Activated CD4-positive, alpha-beta memory T cell treated with anti-CD3 and anti-CD28 coated beads, Interleukin-2, amount 10 ng/mL, durations not matched to agents 7 days and 5 days (primary cell): Measurements from ENCODE around the gene WDR27. TPM values are rescaled to one million over a fixed set of nuclear protein-coding genes. Genes with fewer than 3 reads are reported as not detected.

ENCODE experiments used
- CTCF ChIA-PET: fragments of 350-600 bp; sonication (Branson Sonifier 250); formaldehyde crosslinking; loops from one replicate; lab custom pipeline; 2021; ENCODE audit warnings: antibody characterized with exemption, inconsistent platforms; lab: Charles Lee
- POLR2A ChIA-PET: fragments of 350-600 bp; sonication (Branson Sonifier 250); formaldehyde crosslinking; loops from one replicate; lab custom pipeline; 2021; ENCODE audit warnings: antibody characterized with exemption; lab: Charles Lee
- DNase-seq: peaks from one replicate; pipeline ENCODE4 v3.0.0-alpha.2; 2020
- H3K27ac Mint-ChIP-seq: one replicate; pipeline ENCODE4 v1.8.0; 2021; ENCODE audit warnings: mild to moderate bottlenecking, mixed read lengths
- H3K27me3 Mint-ChIP-seq: one replicate; pipeline ENCODE4 v1.8.0; 2021; ENCODE audit warnings: mixed read lengths
- H3K36me3 Mint-ChIP-seq: one replicate; pipeline ENCODE4 v1.8.0; 2021; ENCODE audit warnings: low read depth, mixed read lengths
- H3K4me1 Mint-ChIP-seq: one replicate; pipeline ENCODE4 v1.8.0; 2021; ENCODE audit warnings: mixed read lengths
- H3K4me3 Mint-ChIP-seq: one replicate; pipeline ENCODE4 v1.8.0; 2021; ENCODE audit warnings: mild to moderate bottlenecking, mixed read lengths
- H3K9me3 Mint-ChIP-seq: one replicate; pipeline ENCODE4 v1.8.0; 2021; ENCODE audit warnings: mixed read lengths
- total RNA-seq, 2 experiments: library from RNA; stranded (reverse); gene quantifications; one replicate each; pipeline ENCODE4 v1.2.3, GENCODE V29; 2021

WDR27 gene
- total RNA-seq, 2 experiments from 2014 or later, result 24.9 to 25.2 TPM

- Mint-ChIP-seq H3K27ac (no peak overlapping the region), H3K4me3 (no peak overlapping the region)
- CTCF ChIA-PET, result no interaction called here
These were observed 110.2 kb downstream of the WDR27 start for GRCh38 chr6:169591616-169592015.

GRCh38 chr6:169590376-169590939, 111.4 kb downstream of the WDR27 start:
- Mint-ChIP-seq H3K4me1 (peaks cover 17% of the 10 kb centered on the region), H3K36me3 (peaks cover 3% of the 10 kb centered on the region), H3K4me3 (no peak overlapping the region), H3K27me3 (no peaks in the 10 kb centered on the region), H3K9me3 (peaks cover 5% of the 10 kb centered on the region), H3K27ac (no peak overlapping the region)
- POLR2A ChIA-PET, result interaction anchor here (1.0 kb wide), 1 partner anchor 112 kb away, joined by 3 read pairs; no protein-coding TSS in a partner anchor
- no peak for DNase-seq
- CTCF ChIA-PET, result no interaction called here

More at GRCh38 chr6:169591616-169592015, 110.2 kb downstream of the WDR27 start:
- H3K4me1 Mint-ChIP-seq, result peaks cover 17% of the 10 kb centered on the region
- no peaks in the 10 kb centered on the region for H3K9me3 Mint-ChIP-seq
- H3K27me3 Mint-ChIP-seq, result no peaks in the 10 kb centered on the region
- POLR2A ChIA-PET, result no interaction called here
- H3K36me3 Mint-ChIP-seq, result no peaks in the 10 kb centered on the region
- no peak for DNase-seq

GRCh38 chr6:169589699-169590257, 112.1 kb downstream of the WDR27 start:
- Mint-ChIP-seq H3K27ac (no peak overlapping the region), H3K4me1 (peaks cover 17% of the 10 kb centered on the region), H3K27me3 (no peaks in the 10 kb centered on the region), H3K36me3 (peaks cover 3% of the 10 kb centered on the region), H3K4me3 (no peak overlapping the region), H3K9me3 (peaks cover 5% of the 10 kb centered on the region)
- ChIA-PET POLR2A (interaction anchor here (1.0 kb wide), 1 partner anchor 113 kb away, joined by 3 read pairs; no protein-coding TSS in a partner anchor), CTCF (no interaction called here)
- no peak for DNase-seq

DNA sequence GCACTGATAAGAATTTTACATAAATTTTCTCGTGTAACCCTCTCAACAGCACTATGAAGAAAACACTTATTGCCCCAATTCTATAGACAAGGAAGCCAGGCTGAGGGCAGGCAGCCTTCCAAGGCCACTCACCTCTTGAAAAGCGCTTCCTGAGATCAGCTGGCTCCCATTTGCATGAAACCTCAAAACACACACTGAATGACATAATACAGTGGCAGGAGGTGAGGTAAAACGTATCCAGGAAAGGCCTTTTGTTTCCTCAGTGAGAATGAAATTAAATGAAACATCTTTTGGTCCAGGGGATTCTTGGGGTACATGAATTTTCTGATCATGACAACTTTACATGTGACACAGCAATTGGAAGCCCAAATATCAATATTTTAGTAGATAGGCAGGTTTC, 112.5 kb downstream of the WDR27 start:
- Mint-ChIP-seq H3K9me3 (peaks cover 5% of the 10 kb centered on the region), H3K36me3 (peaks cover 3% of the 10 kb centered on the region), H3K27me3 (no peaks in the 10 kb centered on the region), H3K4me3 (no peak overlapping the region), H3K27ac (peak overlapping the region; percentile 45), H3K4me1 (peaks cover 20% of the 10 kb centered on the region)
- CTCF ChIA-PET, result no interaction called here
- POLR2A ChIA-PET, result interaction anchor here (1.0 kb wide), 1 partner anchor 113 kb away, joined by 3 read pairs; no protein-coding TSS in a partner anchor
- peak; percentile 29 for DNase-seq

- H3K4me3 Mint-ChIP-seq, result no peak overlapping the region
- peaks cover 3% of the 10 kb centered on the region for H3K36me3 Mint-ChIP-seq
- peaks cover 5% of the 10 kb centered on the region for H3K9me3 Mint-ChIP-seq
- CTCF ChIA-PET, result no interaction called here
- peaks cover 30% of the 10 kb centered on the region for H3K4me1 Mint-ChIP-seq
- POLR2A ChIA-PET, result no interaction called here
- DNase-seq, result no peak
- H3K27ac Mint-ChIP-seq, result no peak overlapping the region
- H3K27me3 Mint-ChIP-seq, result no peaks in the 10 kb centered on the region
These were observed 113.9 kb downstream of the WDR27 start for GRCh38 chr6:169587975-169588374.

- Mint-ChIP-seq H3K27ac (no peak overlapping the region), H3K36me3 (peaks cover 3% of the 10 kb centered on the region), H3K4me3 (no peak overlapping the region), H3K4me1 (peaks cover 19% of the 10 kb centered on the region), H3K27me3 (no peaks in the 10 kb centered on the region), H3K9me3 (peaks cover 5% of the 10 kb centered on the region)
- ChIA-PET POLR2A (interaction anchor here (1.3 to 1.8 kb wide), 2 partner anchors 11 to 118 kb away, joined by 3 to 7 read pairs; partner anchors contain the start of genes C6orf120 and WDR27), CTCF (interaction anchor here (0.5 to 1.6 kb wide), 3 partner anchors 10 to 13 kb away, joined by 3 read pairs; no protein-coding TSS in a partner anchor)
- DNase-seq, result no peak
These were observed 117.8 kb downstream of the WDR27 start for GRCh38 chr6:169583886-169584541.

GRCh38 chr6:169579407-169580111, 122.3 kb downstream of the WDR27 start:
- no peaks in the 10 kb centered on the region for H3K27me3 Mint-ChIP-seq
- H3K27ac Mint-ChIP-seq, result no peak overlapping the region
- CTCF ChIA-PET, result no interaction called here
- H3K9me3 Mint-ChIP-seq, result no peaks in the 10 kb centered on the region
- no peaks in the 10 kb centered on the region for H3K36me3 Mint-ChIP-seq
- peaks cover 12% of the 10 kb centered on the region for H3K4me1 Mint-ChIP-seq
- no peak for DNase-seq
- H3K4me3 Mint-ChIP-seq, result no peak overlapping the region
- POLR2A ChIA-PET, result no interaction called here

- ChIA-PET POLR2A (no interaction called here), CTCF (interaction anchor here (0.9 kb wide), 1 partner anchor 66 kb away, joined by 3 read pairs; no protein-coding TSS in a partner anchor)
- H3K27me3 Mint-ChIP-seq, result no peaks in the 10 kb centered on the region
- DNase-seq, result no peak
- H3K36me3 Mint-ChIP-seq, result no peaks in the 10 kb centered on the region
- no peak overlapping the region for H3K4me3 Mint-ChIP-seq
- no peaks in the 10 kb centered on the region for H3K9me3 Mint-ChIP-seq
- H3K27ac Mint-ChIP-seq, result no peak overlapping the region
- H3K4me1 Mint-ChIP-seq, result no peaks in the 10 kb centered on the region
These were observed 123.9 kb downstream of the WDR27 start for GRCh38 chr6:169577974-169578373.

- no peak overlapping the region for H3K27ac Mint-ChIP-seq
- H3K36me3 Mint-ChIP-seq, result no peaks in the 10 kb centered on the region
- no peaks in the 10 kb centered on the region for H3K9me3 Mint-ChIP-seq
- no peaks in the 10 kb centered on the region for H3K27me3 Mint-ChIP-seq
- ChIA-PET CTCF (interaction anchor here (0.9 kb wide), 1 partner anchor 65 kb away, joined by 3 read pairs; no protein-coding TSS in a partner anchor), POLR2A (no interaction called here)
- DNase-seq, result no peak
- H3K4me1 Mint-ChIP-seq, result no peaks in the 10 kb centered on the region
- no peak overlapping the region for H3K4me3 Mint-ChIP-seq
These were observed 124.6 kb downstream of the WDR27 start for GRCh38 chr6:169577236-169577635.

GRCh38 chr6:169575821-169576220, 126.0 kb downstream of the WDR27 start:
- ChIA-PET POLR2A (no interaction called here), CTCF (no interaction called here)
- no peaks in the 10 kb centered on the region for H3K4me1 Mint-ChIP-seq
- no peaks in the 10 kb centered on the region for H3K36me3 Mint-ChIP-seq
- no peak for DNase-seq
- no peaks in the 10 kb centered on the region for H3K27me3 Mint-ChIP-seq
- no peak overlapping the region for H3K4me3 Mint-ChIP-seq
- H3K27ac Mint-ChIP-seq, result no peak overlapping the region
- no peaks in the 10 kb centered on the region for H3K9me3 Mint-ChIP-seq

GRCh38 chr6:169575365-169575764, 126.5 kb downstream of the WDR27 start:
- CTCF ChIA-PET, result no interaction called here
- no peaks in the 10 kb centered on the region for H3K27me3 Mint-ChIP-seq
- DNase-seq, result no peak
- H3K9me3 Mint-ChIP-seq, result no peaks in the 10 kb centered on the region
- no peaks in the 10 kb centered on the region for H3K36me3 Mint-ChIP-seq
- H3K4me1 Mint-ChIP-seq, result no peaks in the 10 kb centered on the region
- H3K4me3 Mint-ChIP-seq, result no peak overlapping the region
- POLR2A ChIA-PET, result no interaction called here
- H3K27ac Mint-ChIP-seq, result no peak overlapping the region

GRCh38 chr6:169574420-169574819, 127.4 kb downstream of the WDR27 start:
- CTCF ChIA-PET, result interaction anchor here (0.6 to 1.2 kb wide), 2 partner anchors 10 to 72 kb away, joined by 3 to 5 read pairs; no protein-coding TSS in a partner anchor
- Mint-ChIP-seq H3K4me1 (no peaks in the 10 kb centered on the region), H3K27me3 (no peaks in the 10 kb centered on the region), H3K9me3 (no peaks in the 10 kb centered on the region), H3K4me3 (no peak overlapping the region), H3K27ac (no peak overlapping the region), H3K36me3 (no peaks in the 10 kb centered on the region)
- no peak for DNase-seq
- POLR2A ChIA-PET, result no interaction called here

- ChIA-PET CTCF (interaction anchor here (1.2 kb wide), 1 partner anchor 10 kb away, joined by 3 read pairs; no protein-coding TSS in a partner anchor), POLR2A (no interaction called here)
- H3K4me3 Mint-ChIP-seq, result no peak overlapping the region
- H3K9me3 Mint-ChIP-seq, result no peaks in the 10 kb centered on the region
- no peak overlapping the region for H3K27ac Mint-ChIP-seq
- no peaks in the 10 kb centered on the region for H3K36me3 Mint-ChIP-seq
- no peak for DNase-seq
- H3K4me1 Mint-ChIP-seq, result peaks cover under 1% of the 10 kb centered on the region
- H3K27me3 Mint-ChIP-seq, result no peaks in the 10 kb centered on the region
These were observed 127.9 kb downstream of the WDR27 start for GRCh38 chr6:169573883-169574282.
